HCT116 (cell line): ENCODE results near the gene ANKRD13C. TPM values are rescaled to one million over a fixed set of nuclear protein-coding genes. Genes with fewer than 3 reads are reported as not detected.

Source experiments
- ATAC-seq: fragments of 200-7000 bp; cut with Tn5 transposase; 2 replicates; pipeline ENCODE4 v1.9.1; 2020; ENCODE audit warnings: mild to moderate bottlenecking, moderate library complexity
- BruUV-seq: library from RNA; stranded (reverse); fragments of 400-500 nt; replicated peaks from 2 replicates; lab custom pipeline; 2021; lab: Mats Ljungman, UMichigan
- CTCF ChIA-PET: fragments of 300-600 bp; sonication (Branson Sonifier 250); formaldehyde crosslinking; loops from one replicate; lab custom pipeline; 2021; ENCODE audit warnings: antibody characterized with exemption; lab: Charles Lee
- POLR2A ChIA-PET: fragments of 300-600, 350-600 bp; sonication (Branson Sonifier 250); formaldehyde crosslinking; loops from one replicate; lab custom pipeline; 2021; ENCODE audit warnings: antibody characterized with exemption; lab: Charles Lee
- RAD21 ChIA-PET, 2 experiments: fragments of 300-600 bp; sonication (Branson Sonifier 250); formaldehyde crosslinking; loops; one replicate each; lab custom pipeline; 2023; ENCODE audit warnings: low total read pairs in 2 of 2; ENCODE audit not compliant: uncharacterized antibody in 2 of 2, unreplicated experiment in 2 of 2, low non-redundant PET in 1 of 2; lab: Charles Lee
- DNase-seq: peaks from one replicate; pipeline ENCODE4 v3.0.0-alpha.2; 2010; ENCODE audit warnings: low read depth, low spot score
- H2AFZ ChIP-seq: fragments of 200-600 bp; shearing (Covaris generic), sonication (generic); 2 replicates; pipeline ENCODE4 v1.6.1; 2017; ENCODE audit warnings: low read depth, mixed run types, mixed read lengths, antibody characterized with exemption, low read length; ENCODE audit not compliant: poor library complexity, severe bottlenecking
- H3K27ac ChIP-seq: 2 replicates; pipeline ENCODE4 v1.5.1; 2012; ENCODE audit warnings: low read depth, low read length
- H3K27me3 ChIP-seq: fragments of 200-600 bp; sonication (generic); 2 replicates; pipeline ENCODE4 v1.6.1; 2016; ENCODE audit warnings: mixed run types, low read length, mixed read lengths; ENCODE audit not compliant: insufficient read depth
- H3K36me3 ChIP-seq, 2 experiments: fragments of 200-500 bp in 1 of 2; fragments of 200-600 bp in 1 of 2; sonication (Bioruptor generic) in 1 of 2; sonication (generic) in 1 of 2; 2 replicates each; pipeline versions ENCODE4 v1.5.1 to v1.6.1; 2014 to 2016; ENCODE audit warnings: low read length in 2 of 2, inconsistent platforms in 1 of 2, mixed read lengths in 1 of 2, mixed run types in 1 of 2; ENCODE audit not compliant: insufficient read depth in 2 of 2, control insufficient read depth in 1 of 2
- H3K4me1 ChIP-seq, 2 experiments: fragments of 200-600 bp in 1 of 2; sonication (generic) in 1 of 2; 2 replicates each; pipeline versions ENCODE4 v1.5.1 to v1.6.1; 2012 to 2017; ENCODE audit warnings: low read length in 2 of 2, inconsistent platforms in 1 of 2, mild to moderate bottlenecking in 1 of 2, mixed read lengths in 1 of 2, mixed run types in 1 of 2, moderate library complexity in 1 of 2; ENCODE audit not compliant: insufficient read depth in 2 of 2, control insufficient read depth in 1 of 2
- H3K4me2 ChIP-seq: fragments of 200-600 bp; sonication (generic); 2 replicates; pipeline ENCODE4 v1.6.1; 2017; ENCODE audit warnings: mixed run types, low read length, mixed read lengths
- H3K4me3 ChIP-seq, 2 experiments: fragments of 200-600 bp in 1 of 2; sonication (generic) in 1 of 2; replicated peaks in 1 of 2; 2 replicates each; pipeline ENCODE4 v1.5.1; 2011 to 2016; ENCODE audit warnings: low read length in 2 of 2, control low read depth in 1 of 2, low read depth in 1 of 2, mild to moderate bottlenecking in 1 of 2, mixed read lengths in 1 of 2, mixed run types in 1 of 2
- H3K79me2 ChIP-seq: fragments of 200-600 bp; sonication (generic); 2 replicates; pipeline ENCODE4 v1.6.1; 2017; ENCODE audit warnings: mild to moderate bottlenecking, mixed run types, low read length, moderate library complexity, mixed read lengths; ENCODE audit not compliant: insufficient read depth
- H3K9ac ChIP-seq: fragments of 200-600 bp; sonication (generic); 2 replicates; pipeline ENCODE4 v1.6.1; 2016; ENCODE audit warnings: low read length, mixed read lengths
- H3K9me2 ChIP-seq: fragments of 200-600 bp; sonication (generic), shearing (Covaris generic); 2 replicates; pipeline ENCODE4 v1.6.1; 2017; ENCODE audit warnings: mixed run types, mild to moderate bottlenecking, moderate library complexity; ENCODE audit not compliant: insufficient read depth
- H3K9me3 ChIP-seq, 2 experiments: fragments of 200-500 bp in 1 of 2; fragments of 200-600 bp in 1 of 2; sonication (Bioruptor generic) in 1 of 2; sonication (generic) in 1 of 2; 2 replicates each; pipeline ENCODE4 v1.6.1; 2014 to 2017; ENCODE audit warnings: low read length in 2 of 2, mixed read lengths in 2 of 2, inconsistent platforms in 1 of 2, low read depth in 1 of 2, mild to moderate bottlenecking in 1 of 2, mixed run types in 1 of 2, moderate library complexity in 1 of 2; ENCODE audit not compliant: control insufficient read depth in 1 of 2, insufficient read depth in 1 of 2
- H4K20me1 ChIP-seq: fragments of 200-600 bp; sonication (generic), shearing (Covaris generic); 2 replicates; pipeline ENCODE4 v1.6.1; 2017; ENCODE audit warnings: mixed run types, mild to moderate bottlenecking, moderate library complexity; ENCODE audit not compliant: insufficient read depth
- CBX3 ChIP-seq: IDR thresholded peaks from 2 replicates; pipeline ENCODE4 v1.6.1; 2012; ENCODE audit warnings: low read depth
- CEBPB ChIP-seq: IDR thresholded peaks from 2 replicates; pipeline ENCODE4 v1.6.1; 2012; ENCODE audit warnings: low read depth
- CTCF ChIP-seq, 3 experiments: fragments of 200-600 bp in 1 of 3; sonication (generic) in 1 of 3; IDR thresholded peaks in 2 of 3; conservative IDR thresholded peaks in 1 of 3; 2 replicates each; pipeline ENCODE4 v1.5.1; 2012 to 2017; ENCODE audit warnings: low read depth in 2 of 3, low read length in 2 of 3, antibody characterized with exemption in 1 of 3, borderline replicate concordance in 1 of 3, control low read depth in 1 of 3, mild to moderate bottlenecking in 1 of 3, mixed read lengths in 1 of 3, mixed run types in 1 of 3, moderate library complexity in 1 of 3; ENCODE audit not compliant: insufficient read depth in 1 of 3
- EGR1 ChIP-seq: IDR thresholded peaks from 2 replicates; pipeline ENCODE4 v1.6.1; 2012; ENCODE audit warnings: low read depth
- EZH2 ChIP-seq: fragments of 200-600 bp; sonication (generic); IDR thresholded peaks from 2 replicates; pipeline ENCODE4 v1.6.1; 2017; ENCODE audit warnings: antibody characterized with exemption, mixed run types
- EZH2phosphoT487 ChIP-seq: fragments of 200-600 bp; IDR thresholded peaks from 2 replicates; pipeline ENCODE4 v1.6.1; 2018; ENCODE audit warnings: antibody characterized with exemption, borderline replicate concordance
- JUND ChIP-seq: IDR thresholded peaks from 2 replicates; pipeline ENCODE4 v1.6.1; 2012
- POLR2A ChIP-seq: IDR thresholded peaks from 2 replicates; pipeline ENCODE4 v1.7.0; 2011; ENCODE audit warnings: borderline replicate concordance; ENCODE audit not compliant: insufficient read depth, insufficient read length; ENCODE audit errors: extremely low read depth
- POLR2AphosphoS5 ChIP-seq: IDR thresholded peaks from 2 replicates; pipeline ENCODE4 v1.6.1; 2011; ENCODE audit warnings: mild to moderate bottlenecking, low read depth, low read length, moderate library complexity
- RAD21 ChIP-seq: IDR thresholded peaks from 2 replicates; pipeline ENCODE4 v1.6.1; 2012; ENCODE audit warnings: low read depth, mild to moderate bottlenecking
- SP1 ChIP-seq: IDR thresholded peaks from 2 replicates; pipeline ENCODE4 v1.6.1; 2012; ENCODE audit warnings: low read depth
- SRF ChIP-seq: IDR thresholded peaks from 2 replicates; pipeline ENCODE4 v1.6.1; 2012; ENCODE audit warnings: low read depth
- TCF7L2 ChIP-seq: IDR thresholded peaks from 2 replicates; pipeline ENCODE4 v1.7.0; 2011; ENCODE audit warnings: borderline replicate concordance, inconsistent platforms; ENCODE audit not compliant: insufficient read depth, insufficient read length; ENCODE audit errors: extremely low read depth
- ZBTB33 ChIP-seq: IDR thresholded peaks from 2 replicates; pipeline ENCODE4 v1.6.1; 2011; ENCODE audit warnings: mild to moderate bottlenecking, low read length, moderate library complexity; ENCODE audit not compliant: insufficient replicate concordance; ENCODE audit errors: extremely low read depth
- ZFX ChIP-seq: fragments of 450-650 bp; IDR thresholded peaks from 2 replicates; pipeline ENCODE4 v1.6.1; 2017
- ZNF274 ChIP-seq: fragments of 200-500 bp; sonication (Bioruptor generic); IDR thresholded peaks from 2 replicates; pipeline ENCODE4 v1.6.1; 2014; ENCODE audit warnings: mild to moderate bottlenecking, low read depth, low read length, inconsistent platforms
- intact Hi-C: fragments of 100-400 bp; cut with micrococcal nuclease; formaldehyde crosslinking; loops from 2 replicates; pipeline ENCODE4 v1.10.0; 2022
- total RNA-seq: library from RNA; stranded (reverse); gene quantifications from one replicate; pipeline ENCODE4 v1.2.1, GENCODE V29; 2021; ENCODE audit not compliant: unreplicated experiment

ANKRD13C gene
- total RNA-seq, 1 experiment from 2014 or later, result 21.1 TPM

- Histone ChIP-seq H3K9ac (no peak overlapping the region), H3K4me3 (no peak overlapping the region), H3K9me2 (no peaks in the 10 kb centered on the region), H2AFZ (no peak overlapping the region), H3K4me2 (no peak overlapping the region), H3K79me2 (no peaks in the 10 kb centered on the region), H3K36me3 (no peaks in the 10 kb centered on the region), H3K9me3 (no peaks in the 10 kb centered on the region), H3K27me3 (no peaks in the 10 kb centered on the region), H3K27ac (no peak overlapping the region), H3K4me1 (no peaks in the 10 kb centered on the region), H4K20me1 (no peaks in the 10 kb centered on the region)
- DNase-seq (no peak), ATAC-seq (no peak)
- RAD21 ChIA-PET, result no interaction called here
- TF ChIP-seq CEBPB (no peak), ZBTB33 (no peak), EGR1 (no peak), EZH2 (no peak), EZH2phosphoT487 (no peak), RAD21 (no peak), ZNF274 (no peak), JUND (no peak), POLR2AphosphoS5 (no peak), CBX3 (no peak), POLR2A (no peak), CTCF (IDR thresholded peaks at IDR 0.05 in 2 of 3, conservative IDR thresholded peaks at IDR 0.05 in 1 of 3; ENCODE audit: borderline replicate concordance in 1 of 3, insufficient read depth in 1 of 3, low read depth in 2 of 3, low read length in 2 of 3) (no peak), TCF7L2 (no peak), SRF (no peak), SP1 (no peak), ZFX (no peak)
- POLR2A ChIA-PET, result no interaction called here
- intact Hi-C loops, result no loop called here
- CTCF ChIA-PET, result no interaction called here
- no TSS peak for BruUV-seq
Measured at GRCh38 chr1:70386121-70386520, 31.6 kb upstream of the ANKRD13C start.
